CD4-positive, alpha-beta T cell treated with Interleukin-15 for 1 hour (primary cell): ENCODE measurements around the gene ZFYVE28.
A peak's percentile ranks its signal among the peaks of the same experiment; 100 is the strongest.
"Not testable (repeated sequence)": the region's sequence is repeated elsewhere in the genome, so short reads cannot be mapped to it uniquely, and the experiment has no call there.

Source experiments
- DNase-seq: peaks from one replicate; pipeline ENCODE4 v3.0.0-alpha.2; 2020

ZFYVE28 gene

DNA sequence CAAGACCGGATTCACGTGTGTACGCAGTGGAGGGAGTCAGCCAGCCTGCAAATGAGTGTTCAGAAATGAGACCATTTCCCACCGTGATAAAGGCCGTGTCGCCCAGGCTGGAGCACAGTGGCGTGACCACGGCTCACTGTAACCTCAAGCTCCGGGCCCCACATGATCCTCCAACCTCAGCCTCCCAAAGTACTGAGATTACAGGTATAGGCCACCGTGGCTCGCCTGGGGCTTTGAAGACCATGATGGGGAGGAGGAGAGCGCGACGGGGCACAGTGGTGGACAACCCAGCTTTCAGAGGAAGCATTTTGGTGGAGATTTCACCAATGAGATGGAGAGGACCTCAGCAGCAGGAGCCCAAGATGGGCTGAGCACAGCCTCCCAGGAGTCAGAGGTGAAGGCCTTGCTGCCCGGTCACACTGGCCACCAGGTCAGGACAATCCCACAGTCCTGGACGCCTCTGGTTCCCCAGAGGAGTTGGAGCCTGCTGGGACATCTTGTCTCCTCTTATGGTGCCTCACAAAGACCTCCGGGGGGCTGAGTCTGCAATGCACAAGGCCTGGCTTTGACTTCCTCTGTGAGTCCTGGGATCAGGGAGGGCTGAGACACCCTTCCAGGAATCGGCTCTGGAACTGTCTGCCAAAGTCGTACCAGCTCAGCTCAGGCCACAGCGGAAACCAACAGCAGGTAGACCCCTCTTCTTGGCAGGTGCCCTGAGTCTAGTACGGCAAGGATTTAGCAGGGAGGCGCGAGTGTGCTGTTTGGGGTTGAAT, 134.1 kb downstream of the ZFYVE28 start:
- no peak for DNase-seq

DNA sequence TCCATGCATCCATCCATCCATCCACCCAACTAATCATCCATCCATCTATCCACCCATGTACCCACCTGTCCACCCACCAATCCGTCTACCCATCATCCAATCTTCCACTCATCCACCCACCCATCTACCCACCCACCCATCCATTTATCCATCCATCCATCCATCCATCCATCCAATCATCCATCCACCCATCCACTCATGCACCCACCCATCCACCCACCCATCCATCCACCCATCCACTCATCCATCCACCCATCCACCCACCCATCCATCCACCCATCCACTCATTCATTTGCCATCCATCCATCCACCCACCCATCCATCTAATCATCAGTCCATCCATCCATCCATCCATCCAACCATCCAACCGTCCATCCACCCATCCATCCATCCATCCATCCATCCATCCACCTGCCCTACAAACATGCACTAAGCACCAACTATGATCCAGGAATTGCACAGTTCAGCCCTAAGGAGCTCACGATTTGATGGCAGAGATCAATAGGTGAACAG, 135.2 kb downstream of the ZFYVE28 start:
- DNase-seq = no peak

DNA sequence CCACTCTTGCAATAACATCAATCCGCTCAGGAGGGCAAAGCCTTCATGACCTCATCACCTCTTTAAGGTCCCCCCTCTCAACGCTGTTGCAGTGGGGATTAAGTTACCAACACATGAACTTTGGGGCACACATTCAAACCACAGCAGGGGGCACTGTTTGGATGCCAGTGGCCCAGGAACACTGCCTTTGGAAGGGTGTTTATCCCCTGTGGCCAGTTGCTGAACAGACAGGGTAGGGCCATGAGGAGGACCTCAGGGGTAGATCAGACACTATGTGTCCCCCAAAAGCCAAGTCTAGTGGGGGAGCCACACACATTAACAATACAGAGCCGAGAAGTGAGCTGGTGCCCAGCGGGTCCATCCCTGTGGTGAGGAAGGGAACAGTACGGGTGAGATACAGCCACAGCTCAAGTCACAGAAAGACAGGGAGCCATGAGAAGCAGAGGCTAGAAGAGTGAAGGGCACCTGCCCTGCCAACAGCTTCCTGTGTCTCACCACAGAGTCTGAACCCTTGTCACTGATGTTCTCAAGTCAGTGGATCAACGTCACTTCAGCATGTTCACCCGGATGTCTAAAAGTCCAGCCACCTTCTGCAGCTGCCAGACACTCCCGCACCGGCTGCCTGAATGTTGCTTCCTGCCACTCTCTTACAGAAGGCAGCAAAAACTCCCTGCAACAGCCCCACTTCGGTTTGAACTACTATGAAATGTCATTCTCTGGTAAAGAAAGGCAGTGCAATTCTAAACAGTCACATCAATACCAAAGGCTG, 136.7 kb downstream of the ZFYVE28 start:
- DNase-seq = peak; percentile 94

DNA sequence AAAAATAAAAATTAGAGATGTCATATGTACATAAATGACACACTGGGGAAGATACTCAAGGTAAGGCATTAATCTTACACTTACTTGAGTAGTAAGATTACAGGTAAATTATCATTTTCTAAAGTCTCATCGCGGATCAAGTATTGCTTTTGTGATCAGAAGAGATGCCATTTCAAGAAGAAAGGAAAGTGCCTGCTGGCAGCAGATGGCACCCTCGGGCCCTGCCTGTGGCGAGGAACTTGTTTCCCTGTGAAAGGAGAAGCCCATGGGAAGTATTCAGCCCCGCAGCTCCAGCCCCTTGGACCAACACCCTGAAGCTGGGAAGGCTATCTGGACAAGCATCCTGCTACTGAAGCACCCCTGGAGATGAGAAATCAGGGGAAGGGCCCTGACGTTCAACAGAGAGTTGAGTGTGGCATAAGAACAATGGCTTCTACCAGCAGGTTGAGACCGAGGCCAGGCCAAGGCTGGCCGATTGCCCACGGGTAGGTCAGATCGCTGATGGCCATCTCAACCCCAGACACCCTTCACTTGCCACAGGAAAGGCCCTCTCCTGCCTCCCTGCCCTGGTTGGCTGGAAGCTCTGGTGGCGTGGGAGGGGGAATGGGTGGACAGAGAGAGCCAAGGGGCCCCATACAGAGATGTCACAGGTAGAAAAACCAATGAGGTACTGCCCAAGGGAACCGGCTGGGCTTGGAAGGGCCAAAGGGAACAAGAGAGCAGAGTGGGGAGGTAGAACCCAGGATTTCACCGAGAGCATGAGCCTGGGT, 137.7 kb downstream of the ZFYVE28 start:
- DNase-seq = no peak

DNA sequence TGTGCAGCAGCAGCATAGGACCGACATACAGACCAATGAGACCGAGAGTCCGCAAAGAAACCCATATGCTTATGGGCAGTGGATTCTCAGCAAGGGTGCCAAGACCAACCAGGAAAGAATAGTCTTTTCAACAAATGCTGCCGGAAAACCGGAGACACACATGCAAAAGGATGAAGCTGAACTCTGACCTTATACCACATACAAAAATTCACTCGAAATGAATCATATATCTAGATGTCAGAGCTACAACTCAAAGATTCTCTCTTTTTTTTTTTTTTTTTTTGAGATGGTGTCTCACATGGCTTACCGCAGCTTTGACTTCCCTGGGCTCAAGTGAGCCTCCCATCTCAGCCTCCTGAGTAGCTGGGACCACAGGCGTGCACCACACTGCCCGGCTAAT, 140.5 kb downstream of the ZFYVE28 start:
- DNase-seq = no peak

DNA sequence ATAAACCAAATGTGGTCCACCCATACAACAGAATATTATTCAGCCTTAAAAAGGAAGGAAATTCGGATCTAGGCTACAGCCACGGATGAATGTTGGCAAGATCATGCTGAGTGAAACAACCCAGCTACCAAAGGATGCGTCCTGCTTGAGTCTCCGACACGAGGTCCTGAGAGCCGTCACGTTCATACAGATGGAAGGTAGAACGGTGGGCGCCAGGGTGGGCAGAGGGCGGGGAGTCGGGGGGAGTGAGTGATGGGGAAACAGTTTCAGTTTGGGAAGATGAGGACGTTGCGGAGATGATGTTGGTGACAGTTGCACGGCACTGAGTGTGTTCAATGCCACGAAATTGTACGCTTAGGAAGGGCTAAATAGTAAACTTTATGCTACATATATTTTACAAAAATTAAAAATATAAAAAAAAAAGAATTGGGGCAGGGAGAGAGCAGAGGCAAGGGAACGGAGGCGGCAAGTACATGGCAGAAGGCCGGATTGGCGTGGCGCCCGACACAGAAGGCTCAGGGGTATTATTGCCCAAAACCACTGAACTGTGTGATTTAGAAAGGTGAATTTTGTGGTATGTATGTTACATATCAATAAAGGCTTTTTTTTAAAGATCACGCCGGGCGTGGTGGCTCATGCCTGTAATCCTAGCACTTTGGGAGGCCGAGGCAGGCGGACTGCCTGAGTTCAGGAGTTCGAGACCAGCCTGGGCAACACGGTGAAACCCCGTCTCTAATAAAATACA, 141.7 kb downstream of the ZFYVE28 start:
- no peak for DNase-seq

DNA sequence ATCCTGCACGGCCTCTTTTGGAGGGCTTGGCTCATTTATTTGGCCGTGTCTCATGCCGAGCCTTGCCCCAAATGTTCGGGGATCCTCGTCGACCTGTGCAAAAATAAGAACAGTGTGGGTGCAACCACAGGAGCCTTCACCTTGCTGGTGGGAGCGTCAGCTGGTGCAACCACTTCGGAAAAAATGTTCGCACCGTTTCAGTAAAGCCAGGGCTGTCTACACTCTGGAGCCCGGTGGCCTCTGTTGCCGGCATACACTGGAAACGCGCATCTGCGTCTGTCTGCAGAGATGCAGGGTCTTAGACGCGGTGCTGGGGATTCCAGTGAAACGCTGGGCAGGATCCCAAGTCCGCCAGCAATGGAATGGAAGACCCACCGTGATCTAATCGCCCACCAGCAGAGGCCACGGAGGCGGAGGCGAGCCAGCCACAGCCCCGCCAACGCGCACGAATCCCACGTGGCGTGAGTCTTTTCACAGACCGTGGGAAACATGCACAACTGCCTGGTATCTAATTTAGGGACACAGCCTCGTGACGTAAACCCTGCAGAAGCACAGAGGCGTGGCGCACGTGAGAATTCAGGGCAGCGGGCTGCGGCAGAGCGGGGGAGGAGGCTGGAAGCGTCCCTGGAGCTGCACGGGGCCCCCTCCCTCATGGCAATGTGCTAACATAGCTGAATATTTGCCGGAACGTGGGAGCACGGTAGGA, 142.7 kb downstream of the ZFYVE28 start:
- no peak for DNase-seq

DNA sequence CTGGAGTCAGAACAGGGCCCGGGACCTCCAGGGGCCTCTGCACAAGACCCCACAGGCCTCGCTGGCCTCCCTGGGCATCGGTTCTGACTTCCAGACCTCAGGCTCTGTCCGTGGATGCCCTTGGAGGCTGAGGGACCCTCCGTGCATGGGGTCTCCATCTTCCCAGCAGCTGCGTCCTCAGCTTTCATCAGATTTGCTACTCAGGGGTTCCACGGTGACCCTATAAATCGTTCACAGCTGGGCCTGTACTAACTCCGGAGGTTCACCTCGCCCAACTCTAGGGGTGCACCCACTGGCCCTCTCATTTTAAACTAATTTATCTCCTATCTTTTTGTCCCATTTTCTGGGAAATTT, 143.4 kb downstream of the ZFYVE28 start:
- not testable (repeated sequence) for DNase-seq

DNA sequence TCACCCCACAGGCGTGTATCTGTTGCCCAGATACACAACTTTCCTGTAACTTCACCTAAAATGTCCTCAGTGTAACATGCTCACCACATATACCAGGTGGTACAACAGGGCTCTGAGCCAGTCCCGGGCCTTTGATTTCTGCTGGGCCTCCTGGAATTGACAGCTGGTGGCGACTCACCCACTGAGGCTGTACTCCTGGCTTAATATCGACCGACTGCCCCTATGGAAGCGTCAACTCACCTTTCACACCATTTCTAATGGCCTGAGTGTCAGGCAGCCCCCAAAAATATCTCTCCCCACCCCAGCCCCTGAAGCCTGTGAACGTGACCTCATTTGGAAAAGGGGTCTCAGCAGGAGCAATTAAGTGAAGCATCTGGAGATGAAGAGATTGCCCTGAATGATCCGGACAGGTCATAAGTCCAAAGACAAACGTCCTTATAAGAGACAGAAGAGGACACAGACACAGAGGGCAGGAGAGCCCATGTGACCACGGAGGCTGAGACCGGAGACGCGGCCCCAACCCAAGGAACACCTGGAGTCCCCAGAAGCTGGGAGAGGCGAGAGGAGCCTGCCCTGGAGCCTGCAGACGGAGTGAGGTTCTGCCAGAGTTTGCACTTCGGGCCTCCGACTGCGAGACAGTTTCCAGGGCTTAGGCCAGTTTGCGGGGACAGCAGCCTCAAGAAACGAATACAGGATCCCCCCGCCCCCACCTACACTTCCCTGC, 144.0 kb downstream of the ZFYVE28 start:
- DNase-seq = no peak

DNA sequence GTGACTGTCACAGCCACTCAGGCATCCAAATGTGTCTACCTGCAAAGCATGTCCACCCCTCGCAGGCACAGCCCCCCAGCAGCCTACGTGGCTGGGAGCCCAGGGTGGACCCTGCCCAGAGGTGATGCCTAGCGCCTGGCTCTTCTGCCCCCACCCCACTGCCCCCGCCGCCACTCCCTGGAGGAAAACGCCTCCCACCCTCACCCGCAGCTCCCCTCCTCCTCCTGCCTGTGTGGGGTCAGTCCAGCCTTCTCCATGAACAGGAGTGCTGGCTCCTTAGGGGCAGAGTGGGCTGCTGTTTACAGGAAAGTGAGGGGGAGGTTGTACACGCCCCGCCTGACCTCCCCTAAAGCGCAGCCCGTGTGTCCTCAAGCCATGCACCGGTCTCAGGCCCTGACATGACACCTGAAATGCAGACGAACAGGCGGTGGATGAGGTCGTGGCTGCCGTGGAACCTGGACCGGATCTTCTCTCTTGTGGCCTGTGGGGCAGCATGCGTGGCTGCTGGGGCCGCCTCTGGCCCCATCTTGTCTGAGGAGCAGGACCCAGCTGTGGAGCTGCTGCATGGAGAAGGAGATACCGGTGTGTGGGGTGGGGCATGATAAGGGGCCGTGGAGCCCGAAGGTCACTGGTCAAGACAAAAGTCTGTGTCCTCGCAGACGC, 144.7 kb downstream of the ZFYVE28 start:
- no peak for DNase-seq

DNA sequence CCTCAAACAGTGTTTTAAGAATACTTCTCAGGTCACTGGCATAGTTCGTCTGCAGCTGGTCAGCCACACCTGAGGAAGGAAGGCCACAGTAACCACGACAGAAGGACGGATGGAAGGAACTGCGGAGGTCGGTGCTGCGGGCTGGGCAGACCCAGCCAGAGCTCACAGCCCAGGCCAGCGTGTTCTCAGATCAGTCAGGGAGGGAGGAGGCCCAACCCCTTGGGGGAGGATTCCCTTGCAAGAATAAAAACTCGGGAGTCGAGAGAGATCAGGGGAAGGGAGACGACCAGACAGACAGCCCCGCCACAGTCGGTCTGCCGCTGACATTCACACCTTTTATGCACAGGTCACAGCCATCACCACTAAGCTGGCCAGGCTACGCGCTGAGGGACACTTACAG, 145.2 kb downstream of the ZFYVE28 start:
- no peak for DNase-seq

DNA sequence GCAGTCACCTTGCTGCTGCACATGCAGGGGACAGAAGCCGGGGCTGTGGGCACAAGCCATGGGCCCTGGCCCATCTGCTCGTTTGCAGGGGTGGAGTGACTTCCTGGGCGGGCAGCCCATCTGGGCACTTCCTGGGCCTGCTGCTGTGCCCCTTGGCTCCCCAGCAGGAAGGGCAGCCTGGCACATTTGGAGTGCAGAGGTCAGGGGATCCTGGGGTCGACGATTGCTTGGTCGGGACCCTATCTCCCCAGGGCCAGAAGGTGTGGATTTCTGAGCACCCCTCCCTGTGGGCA, 145.7 kb downstream of the ZFYVE28 start:
- DNase-seq = no peak

DNA sequence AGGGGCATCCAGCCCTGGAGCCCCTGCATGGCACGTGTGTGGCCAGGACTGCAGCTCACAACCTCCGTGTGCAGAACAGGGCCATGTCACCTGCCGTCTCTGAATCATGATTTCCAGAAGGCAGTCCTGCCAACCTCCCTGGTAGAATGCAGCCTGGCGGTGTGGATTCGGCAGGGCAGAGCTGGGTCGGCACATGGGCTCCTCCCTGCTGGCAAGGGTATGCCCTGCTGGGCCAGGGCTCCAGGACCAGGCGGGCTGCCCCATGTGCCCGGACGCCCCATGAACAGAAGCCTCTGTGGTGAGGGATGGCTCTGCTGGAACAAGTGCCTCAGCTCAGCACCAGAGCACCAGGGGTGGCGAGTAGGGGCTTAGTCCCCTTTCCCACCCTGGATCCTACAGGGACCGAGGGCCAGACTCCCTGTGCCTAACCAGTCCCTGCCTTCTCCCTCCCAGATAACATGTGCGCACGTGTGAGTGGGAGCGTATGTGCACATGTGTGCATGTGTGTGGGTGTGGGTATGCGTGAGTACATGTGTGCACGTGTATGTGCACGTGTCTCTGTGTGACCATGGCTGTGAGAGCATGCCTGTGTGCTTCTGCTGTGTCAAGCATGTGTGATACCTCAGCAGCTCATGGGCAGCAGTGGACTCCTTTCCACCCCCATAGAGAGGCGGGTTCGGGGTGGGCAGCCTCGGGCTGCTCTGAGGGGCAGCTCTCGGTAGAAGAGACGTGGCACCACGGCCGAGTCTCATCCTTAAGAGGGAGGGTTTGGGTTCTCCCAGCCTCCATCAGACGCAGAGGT, 146.2 kb downstream of the ZFYVE28 start:
- DNase-seq = no peak

DNA sequence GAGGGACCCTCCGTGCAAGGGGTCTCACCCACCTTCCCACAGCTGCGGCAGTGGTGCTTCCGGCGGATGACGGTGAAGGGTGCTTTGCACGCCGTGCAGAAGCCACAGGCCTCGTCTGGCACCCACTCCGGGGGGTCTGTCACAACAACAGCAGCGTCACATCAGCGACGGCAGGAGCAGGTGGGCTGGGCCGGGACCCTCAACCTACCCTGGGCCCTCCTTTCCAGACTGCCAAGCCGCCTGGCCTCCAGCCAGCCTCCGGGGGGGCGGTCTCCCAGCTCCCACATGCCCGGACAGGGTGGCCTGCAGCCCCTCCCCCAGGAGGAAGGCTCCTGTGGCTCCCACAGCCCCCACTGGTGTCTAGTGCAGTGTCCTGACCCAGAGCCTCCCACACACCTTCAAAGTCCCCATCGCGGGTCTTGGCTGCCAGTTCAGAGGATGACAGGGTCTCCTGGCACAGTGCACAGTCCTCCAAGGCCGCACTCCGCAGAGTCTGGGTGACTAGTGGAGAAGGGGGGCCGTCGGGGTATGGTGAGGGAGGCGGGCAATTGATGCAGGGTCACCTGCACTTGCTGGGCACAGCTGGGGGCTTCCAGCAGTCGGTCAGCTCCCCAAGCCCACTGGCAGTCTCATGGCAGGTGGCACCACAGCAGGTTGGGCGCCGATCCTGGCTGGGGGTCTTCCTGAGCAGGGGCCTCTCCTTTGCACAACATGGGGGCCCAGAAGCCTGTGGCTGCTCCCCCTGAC, 147.0 kb downstream of the ZFYVE28 start:
- DNase-seq = no peak

DNA sequence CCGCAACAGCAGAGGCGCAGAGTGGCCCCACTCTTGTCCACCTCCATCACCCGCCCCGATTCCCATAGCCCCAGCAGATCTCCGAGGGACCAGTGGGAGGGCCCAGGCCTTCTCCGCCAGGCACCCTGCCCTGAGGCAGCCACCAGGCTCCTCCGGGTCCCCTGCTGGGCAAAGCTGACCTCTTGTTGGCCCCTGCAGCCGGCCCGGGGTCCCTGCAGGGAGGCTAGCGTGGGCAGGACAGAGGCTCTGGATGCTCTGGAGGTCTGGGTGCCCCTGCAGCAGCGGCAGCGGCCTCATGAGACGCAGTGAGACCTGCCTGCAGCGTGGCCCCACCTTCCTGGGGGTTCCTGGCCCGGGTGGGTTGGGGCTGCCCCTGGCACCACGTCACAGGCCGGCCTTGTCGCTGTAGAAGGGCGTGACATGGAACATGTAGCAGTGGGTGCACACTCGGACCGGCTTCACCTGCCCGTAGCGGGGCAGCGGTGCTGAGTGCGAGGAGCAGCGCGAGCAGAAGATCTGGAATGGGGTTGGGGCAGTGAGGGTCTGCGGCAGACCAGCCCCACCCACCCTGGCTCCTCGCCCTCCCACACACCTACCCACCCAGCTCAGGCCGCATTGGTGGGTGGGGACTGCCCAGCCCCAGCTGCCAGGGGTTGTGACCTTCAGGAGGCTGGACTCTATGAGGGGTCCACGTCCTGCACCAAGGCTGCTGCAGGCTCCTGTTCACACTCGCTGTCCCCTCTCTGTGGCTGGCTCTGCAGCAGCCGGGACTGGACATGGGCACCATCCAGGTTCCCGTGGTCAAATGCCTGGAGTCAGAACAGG, 147.9 kb downstream of the ZFYVE28 start:
- no peak for DNase-seq

DNA sequence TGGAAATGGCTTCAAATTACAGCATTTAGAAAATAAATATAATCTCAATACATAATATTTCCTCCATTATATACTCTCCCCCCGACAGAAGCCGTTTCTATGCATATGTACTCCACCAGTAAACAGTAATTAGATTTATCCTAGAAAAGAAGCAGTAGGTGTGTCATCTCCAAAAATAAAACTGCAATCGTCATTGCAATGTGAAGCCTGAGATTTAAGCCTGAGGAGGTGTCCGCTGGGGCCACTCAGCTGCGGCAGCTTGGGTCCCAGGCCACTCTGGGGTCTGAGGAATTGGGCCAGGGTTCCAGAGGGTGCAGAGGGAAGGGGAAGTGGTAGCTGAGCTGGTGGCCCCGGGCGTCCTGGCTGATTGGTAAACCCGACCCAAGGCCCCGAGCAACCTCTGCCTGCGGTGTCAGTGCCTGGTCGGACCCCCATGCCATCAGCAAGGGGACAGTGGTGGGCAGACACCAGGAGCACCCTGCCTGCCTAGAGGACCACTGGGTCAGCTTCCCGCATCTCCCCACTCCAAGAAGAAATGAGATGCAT, 148.8 kb downstream of the ZFYVE28 start:
- no peak for DNase-seq

DNA sequence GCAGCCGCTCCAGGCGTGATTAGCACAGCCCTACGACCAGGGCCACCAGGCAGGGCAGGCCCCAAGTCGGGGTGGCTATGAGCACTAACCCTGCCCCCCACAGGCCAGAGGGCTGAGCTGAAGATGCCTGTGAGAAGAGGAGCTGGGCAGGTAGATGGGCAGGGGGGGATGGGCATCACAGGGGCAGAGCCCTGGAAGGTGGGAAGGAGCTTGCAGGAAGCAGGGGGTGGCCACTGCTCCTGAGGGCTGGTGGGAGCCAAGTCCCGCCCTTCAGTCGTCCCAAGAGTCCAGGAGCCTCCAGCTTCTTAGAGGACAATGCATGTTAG, 149.3 kb downstream of the ZFYVE28 start:
- no peak for DNase-seq
